HG02870 (cell line): ENCODE measurements around the gene NR2F1.

ENCODE experiments used
- ATAC-seq: cut with Tn5 transposase; IDR thresholded peaks from one replicate; pipeline ENCODE4 v1.9.1; 2021; ENCODE audit warnings: mild to moderate bottlenecking, moderate library complexity; ENCODE audit not compliant: unreplicated experiment

NR2F1 gene

GRCh38 chr5:93577854-93578812 is 4.9 kb upstream of the NR2F1 start:
- ATAC-seq, result no peak

DNA sequence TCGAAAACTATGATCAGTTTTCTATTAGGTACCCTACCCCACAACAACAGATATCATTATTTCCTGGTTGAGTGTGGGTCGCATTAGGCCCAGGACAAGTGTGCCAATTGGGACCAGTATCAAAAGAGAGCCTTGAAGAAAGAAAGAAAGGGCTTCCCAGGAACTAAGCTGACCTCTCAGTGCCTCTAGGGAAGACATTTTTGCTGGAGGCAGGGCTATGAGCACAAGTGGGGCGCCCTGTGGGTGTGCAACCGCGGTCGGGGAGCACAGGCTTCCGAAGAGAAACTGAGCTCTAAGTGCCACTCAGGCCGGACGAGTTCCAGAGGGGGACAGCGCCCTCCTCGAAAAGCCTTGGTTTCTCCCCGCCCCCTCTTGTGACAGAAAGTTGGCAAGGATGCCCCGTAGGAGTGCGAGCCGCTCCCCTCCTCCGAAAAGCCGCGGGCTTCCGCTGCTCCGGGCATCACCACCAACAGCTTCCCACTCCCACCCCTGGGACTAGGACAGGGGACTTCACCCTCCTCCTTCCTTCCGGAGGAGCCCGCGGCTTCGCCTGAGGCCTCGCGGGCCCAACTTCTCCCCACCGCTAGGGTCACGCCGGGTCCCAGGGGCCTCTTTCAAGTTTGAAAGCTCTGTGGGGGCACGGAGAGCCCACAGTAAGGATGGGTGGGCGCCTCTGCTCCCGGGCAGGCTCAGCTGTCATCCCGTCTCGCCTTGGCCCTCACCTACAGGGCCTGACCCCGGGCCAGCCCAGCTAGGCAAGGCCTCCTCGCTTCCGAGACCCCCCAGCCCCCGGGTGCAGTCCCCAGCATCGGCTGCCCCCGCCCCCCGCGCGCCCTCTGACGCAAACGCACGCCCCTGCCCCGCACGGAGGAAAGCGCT is 4.0 kb upstream of the NR2F1 start:
- no peak for ATAC-seq

GRCh38 chr5:93579692-93580062 is 3.3 kb upstream of the NR2F1 start:
- ATAC-seq, result no peak

DNA sequence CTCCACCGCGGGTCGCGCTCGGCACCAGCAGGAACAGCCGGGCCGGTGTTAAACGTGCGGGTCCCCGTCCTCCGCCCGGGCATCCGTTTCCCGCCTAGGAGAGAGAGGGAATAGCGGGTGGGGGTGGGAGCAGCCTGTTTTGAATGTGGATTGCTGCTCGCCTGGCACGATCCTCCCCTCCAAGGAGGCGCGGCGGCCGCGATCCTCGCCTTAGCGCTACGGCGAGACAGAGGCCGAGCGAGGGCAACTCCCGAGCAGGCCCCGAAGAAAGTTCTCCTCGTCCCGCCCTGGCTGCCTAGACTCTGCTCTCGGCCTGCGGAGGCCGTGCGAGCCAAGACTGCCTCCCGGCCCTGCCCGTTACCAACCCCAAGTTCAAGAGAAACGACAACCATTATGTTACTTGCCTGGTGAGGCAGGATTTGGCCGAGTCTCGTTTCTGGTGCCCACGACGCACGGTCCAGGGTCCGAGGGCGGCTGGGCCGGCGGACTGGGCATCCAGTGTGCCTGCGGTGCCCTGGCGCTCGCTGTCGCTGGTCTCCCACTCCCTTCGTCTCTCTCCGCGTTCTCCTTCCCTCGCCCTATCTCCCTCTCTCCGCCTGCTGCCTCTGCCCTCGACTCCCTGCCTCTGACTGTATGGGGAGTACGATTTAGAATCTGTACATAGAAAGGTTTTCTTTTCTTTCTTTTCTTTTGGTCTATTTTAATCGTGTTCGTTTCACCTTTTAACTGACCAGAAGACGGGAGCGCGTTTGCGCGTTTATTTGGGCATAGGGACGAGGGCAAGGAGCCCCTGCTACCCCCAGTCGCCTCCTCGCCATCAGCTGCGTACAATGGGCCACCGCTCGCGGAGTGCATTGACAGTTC is 2.7 kb upstream of the NR2F1 start:
- no peak for ATAC-seq

DNA sequence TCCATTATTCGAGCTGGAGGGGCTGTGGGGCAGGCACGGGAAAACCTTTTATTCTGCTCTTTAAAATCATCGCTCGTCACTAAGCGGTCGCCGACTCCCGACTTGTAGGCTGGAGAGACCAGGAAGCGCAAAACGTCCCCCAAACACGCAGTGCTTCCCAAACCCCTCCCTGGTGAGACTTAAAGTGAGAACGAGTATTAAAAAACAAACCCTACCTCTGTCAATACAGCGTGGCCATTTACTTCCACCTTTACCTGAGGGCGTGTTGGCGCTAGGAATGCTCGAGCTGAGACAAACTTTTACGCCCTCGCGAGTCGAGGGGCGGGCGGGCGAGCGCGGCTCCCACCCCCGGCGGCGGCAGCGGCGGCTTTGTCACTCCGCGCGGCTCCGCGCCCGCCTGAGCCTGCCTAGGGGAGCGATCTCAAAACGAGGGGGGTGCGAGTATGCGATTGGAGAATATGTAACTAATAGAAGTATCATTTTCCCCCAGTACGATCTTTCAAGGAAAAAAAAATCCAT is 2.0 kb upstream of the NR2F1 start, which contains the start of gene NR2F1-AS1:
Gene NR2F1-AS1, minus strand, starts transcription at position 293 of the 519 bp plus-strand sequence.
- peak; percentile 32 for ATAC-seq

GRCh38 chr5:93582167-93582462 is 907 bp upstream of the NR2F1 start:
- no peak for ATAC-seq

GRCh38 chr5:93583439-93583767 is 381 bp downstream of the NR2F1 start:
- no peak for ATAC-seq

DNA sequence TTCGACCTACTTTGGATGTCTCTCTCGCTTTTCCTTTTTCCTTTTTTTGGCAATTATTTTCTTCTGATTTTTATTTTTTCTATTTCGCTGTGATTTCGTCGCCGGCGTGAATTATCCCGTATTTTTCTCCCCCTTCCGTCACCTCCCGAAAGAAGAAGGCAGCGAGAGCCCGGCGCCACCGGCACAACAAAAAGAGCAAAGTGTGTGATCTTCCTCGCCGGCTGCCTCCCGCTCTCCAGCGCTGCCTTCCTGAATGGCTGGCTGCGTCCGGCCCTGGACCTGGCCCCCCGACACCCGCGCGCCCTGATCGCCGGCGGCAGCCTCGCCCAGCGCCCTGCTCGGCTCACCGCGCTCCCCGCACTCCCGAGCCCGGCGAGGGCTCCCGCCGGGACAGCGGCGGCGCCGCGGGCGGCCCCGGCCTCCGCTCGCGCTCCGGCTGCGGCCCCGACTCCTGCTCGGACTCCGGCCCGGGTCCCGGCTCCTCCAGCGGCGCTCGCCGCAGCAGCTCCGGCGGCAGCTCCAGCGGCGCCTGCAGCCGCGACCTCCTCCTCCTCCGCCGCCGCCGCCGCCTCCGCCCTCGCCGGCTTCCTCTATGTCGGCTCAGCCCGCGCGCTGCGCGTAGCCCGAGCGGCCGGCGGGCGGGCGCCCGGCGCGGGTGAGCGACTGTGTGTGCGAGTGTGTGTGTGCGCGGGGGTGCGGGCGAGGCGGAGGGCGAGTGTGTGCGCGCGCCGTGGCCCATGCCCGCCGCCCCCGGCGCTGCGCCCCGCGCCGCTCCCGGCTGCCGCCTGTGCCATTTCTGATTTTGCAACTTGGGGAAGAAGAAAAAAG is 960 bp downstream of the NR2F1 start:
- ATAC-seq, result no peak

DNA sequence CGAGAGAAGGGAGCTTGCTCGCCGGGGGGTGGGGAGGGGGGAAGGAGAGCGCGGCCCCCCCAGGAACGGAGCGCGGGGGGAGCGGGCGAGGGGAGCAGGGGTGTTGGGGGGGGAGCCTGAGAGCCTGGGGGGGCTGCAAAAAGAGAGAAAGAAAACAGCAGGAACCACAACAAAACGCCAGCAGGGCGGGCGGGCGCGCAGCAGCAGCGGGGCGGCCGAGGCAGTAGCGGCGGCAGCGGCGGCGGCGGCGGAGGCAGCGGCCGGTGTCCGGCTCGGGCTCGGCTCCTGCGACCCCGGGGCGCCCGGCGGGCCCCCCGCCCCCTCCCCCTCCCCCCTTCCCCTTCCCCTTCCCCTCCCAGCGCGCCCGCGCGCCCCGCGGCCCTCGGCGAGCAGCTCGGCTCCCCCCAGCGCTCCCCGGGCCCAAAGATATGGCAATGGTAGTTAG is 1.6 kb downstream of the NR2F1 start:
- no peak for ATAC-seq

GRCh38 chr5:93585041-93585766 is 2.2 kb downstream of the NR2F1 start:
- ATAC-seq, result no peak

DNA sequence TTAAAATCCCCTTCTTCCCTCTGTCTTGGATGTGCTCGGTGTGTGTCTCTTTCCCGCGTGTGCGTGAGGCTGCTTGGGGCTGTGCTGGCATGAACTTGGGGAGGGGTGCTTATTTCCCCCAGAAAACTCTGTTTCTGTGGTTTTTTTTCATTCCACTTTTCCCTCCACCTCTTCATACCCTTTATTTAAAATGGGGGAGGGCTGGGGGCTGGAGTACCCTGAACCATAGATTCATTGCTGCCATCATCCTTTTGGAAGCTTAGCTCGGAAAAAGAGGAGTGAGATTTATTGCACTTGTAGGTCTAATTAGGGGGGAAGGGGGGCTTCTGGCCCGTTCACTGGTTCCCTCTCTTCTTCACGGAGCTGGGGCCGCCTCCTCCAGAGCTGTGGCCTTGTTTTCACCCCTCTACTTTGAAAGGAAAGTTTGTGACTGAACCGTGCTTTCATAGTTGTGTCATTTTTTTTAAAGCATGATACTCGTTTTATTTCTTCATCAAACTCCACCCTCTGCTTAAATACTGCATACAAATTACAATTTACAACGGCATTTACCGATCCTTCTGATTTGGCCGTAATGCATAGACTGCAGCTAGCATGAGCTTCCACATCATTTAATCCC is 2.9 kb downstream of the NR2F1 start:
- no peak for ATAC-seq

DNA sequence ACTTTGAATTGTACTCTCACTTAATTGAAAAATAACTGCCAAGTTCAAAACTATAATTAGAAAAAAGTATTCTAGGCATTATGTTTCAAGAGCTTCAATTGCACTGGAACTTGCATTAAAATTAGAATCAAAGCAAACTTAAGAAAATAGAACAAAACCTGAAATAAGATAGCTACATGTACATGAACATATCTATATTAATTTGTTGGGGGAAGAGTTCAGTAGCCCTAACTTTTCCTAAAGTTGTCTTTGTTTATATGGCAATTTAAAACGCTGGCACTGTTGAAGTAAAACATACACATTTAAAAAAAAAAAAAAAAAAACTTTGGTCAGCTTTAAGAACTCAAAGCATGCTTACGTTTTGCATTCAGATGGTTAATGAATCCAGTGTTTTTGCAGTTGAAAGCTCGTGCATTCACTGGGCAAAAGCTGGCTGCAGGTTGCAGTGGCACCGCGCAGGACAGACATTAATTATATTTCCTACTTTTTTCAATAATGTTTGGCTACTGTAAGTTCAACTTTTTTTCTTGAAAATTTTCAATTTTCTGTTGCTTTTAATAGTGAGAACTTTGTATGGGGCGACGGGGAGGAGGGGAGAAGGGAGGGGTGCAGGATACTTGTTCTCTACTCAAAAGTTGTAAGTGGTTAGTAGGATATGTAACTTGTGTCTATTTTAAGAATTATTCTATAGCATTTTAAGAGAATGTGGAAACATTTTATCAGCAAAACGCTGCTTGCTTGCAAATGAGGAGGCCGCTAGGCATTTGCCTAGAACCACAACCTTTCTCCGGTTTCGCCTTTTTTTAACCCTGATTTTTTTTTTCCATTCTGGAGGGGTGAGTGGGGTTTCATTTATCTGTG is 3.9 kb downstream of the NR2F1 start:
- ATAC-seq, result no peak

DNA sequence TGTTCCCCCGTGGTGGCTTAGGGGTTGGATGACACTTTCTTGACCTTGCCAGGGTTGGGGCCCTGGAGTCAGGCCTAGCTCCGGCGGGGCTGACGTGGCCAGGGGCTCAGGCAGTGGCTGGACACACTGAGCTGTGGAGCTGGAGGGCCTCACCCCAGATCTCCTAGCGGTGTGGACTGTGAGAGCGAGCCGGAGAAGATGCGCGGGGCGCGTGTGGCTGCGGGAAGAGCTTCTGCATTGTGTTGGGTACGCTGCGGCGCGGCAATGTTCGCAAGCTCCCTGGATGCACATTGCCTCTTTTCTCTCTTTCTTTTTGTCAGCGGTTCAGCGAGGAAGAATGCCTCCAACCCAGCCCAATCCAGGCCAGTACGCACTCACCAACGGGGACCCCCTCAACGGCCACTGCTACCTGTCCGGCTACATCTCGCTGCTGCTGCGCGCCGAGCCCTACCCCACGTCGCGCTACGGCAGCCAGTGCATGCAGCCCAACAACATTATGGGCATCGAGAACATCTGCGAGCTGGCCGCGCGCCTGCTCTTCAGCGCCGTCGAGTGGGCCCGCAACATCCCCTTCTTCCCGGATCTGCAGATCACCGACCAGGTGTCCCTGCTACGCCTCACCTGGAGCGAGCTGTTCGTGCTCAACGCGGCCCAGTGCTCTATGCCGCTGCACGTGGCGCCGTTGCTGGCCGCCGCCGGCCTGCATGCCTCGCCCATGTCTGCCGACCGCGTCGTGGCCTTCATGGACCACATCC is 4.8 kb downstream of the NR2F1 start:
- no peak for ATAC-seq

GRCh38 chr5:93588352-93589151 is 5.5 kb downstream of the NR2F1 start:
- ATAC-seq, result no peak

DNA sequence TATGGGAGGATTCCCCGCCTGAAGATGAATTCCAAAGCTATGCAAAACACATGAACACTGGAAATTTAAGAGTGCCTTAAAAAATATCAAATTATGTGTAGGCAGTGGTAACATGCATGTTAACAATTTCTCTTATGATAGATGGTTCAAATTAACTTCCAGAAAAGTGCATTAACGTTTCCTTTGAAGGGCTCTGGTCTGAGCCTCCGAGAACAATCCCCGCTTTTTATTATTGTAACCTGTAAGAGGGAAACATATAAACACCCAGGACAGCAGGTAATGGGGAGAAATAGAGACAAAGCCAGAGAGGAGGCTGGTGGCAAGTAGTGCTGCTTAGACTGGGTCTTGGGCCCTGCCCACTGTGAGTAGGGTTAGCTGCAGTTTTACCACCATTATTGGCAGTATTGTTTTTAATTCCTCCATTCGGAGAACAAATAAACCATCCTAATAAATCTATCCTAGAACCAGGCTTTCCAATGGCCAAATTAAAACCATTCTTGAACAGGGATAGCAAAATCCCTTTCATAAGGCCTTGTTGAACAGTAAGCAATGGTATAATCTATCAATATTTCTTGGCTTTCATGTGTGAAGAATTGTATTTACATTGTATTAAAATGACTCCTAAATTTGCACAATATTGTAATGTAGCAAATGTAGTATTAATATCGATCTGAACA is 6.3 kb downstream of the NR2F1 start:
- ATAC-seq, result no peak

- no peak for ATAC-seq
Measured at GRCh38 chr5:93589829-93590215, 6.8 kb downstream of the NR2F1 start.
